Amniotic stem cell (primary cell): ENCODE results near the gene ATP13A2.
"Not testable (repeated sequence)": the region's sequence is repeated elsewhere in the genome, so short reads cannot be mapped to it uniquely, and the experiment has no call there.

Source experiments
- DNase-seq: peaks from one replicate; lab custom pipeline; 2025; lab: John Stamatoyannopoulos, UW

Gene ATP13A2

DNA sequence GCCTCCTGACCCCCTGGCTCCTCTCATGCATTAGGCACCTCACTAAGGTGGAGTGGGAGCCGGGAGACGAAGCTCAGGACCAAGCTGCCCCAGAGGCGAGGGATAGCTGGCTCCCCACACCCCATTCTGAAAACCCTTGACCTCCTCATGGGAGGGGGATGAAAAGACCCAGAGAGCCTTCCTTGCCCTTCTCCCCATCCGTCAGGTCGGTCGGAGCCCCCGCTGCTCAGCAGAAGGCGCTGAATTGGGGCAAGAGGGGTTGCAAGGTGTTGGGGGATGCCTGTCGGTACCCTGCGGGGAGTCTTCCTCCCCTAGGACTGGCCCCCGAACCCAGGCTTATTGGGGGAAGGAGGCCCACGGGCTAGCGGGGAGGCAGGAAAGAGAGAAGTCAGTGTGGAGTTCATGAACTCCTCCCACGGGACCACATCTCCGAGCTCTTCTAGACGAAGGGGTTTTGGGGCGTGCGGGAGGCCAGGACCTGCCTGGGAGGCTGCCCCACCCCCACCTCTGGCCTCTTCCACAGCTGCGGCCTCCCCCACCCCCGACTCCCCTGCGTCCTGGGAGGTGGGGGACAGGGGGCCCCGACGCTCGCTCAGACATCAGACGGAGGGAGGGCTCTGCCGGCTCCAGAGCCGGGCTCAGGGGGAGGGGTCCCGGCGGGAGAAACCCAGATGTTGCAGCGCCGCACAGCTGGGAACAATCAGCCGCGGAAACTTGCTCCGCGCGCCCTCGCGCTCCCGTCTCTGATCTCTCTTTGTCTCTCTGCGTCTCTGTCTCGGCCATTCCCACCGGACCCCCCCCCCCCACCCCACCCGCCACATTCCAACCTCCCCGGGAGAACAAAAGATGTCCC is 32.0 kb downstream of the ATP13A2 start:
- DNase-seq: no peak

DNA sequence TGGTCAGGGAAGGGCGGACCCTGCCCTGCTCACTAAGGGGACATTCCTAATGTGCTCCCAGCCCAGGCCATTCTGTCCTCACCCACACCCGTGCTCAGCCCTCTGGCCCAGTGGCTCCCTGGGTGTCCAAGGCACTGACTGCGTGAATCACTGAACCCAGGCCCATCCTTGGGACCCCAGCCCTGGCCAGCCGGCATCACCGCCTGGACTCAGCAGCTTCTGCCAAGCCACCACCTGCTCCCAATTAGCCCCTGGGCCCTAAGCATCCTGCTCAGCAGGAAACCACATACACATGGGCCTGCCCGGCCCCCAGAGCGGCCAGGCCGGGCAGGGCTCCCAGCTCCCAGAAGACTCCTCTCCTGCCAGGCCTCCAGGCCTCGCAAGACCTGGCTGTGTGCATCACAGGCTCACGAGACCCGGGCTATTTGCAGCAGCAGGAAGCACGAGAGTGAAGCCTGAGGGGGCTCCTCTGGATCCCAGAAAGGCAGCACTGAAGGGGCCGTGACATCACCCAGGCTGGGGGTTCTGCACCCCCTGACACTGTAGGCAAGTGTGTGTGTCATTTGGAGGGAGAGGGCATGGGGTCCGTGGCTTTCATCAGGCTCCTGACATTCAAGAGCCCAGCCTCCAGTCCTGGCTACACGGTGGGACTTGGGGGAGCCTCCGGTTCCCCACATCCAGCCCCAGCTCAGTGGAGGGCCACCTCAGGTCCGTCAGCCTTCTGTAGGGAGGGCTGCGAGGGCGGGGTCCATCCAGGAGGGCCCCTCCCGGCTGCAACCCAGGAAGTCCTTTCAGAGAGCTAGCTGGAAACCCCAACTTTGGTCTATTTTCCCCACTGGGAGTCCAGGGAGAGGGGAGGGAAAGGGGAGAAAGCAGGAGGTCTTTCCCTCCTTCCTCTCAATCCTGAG is 32.9 kb downstream of the ATP13A2 start:
- peak; percentile 46 for DNase-seq

DNA sequence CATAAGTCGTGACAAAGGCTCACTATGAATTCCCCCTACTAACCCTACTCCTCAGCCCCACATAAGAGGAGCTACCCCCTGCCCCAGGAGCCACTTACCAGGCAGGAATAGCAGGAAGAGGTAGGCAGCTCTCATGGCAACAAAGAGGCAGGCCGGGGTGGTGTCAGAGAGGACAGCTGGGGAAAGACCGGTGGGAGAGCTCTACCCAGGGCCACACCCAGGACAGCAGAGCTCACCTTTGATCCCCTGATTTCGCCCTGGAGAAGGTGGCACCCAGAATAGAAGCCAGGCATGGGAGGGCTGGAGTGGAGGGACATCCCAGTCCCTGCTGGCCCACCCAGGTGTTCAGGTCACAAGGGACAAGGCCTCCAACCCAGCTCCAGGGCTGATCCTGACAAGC is 33.6 kb downstream of the ATP13A2 start:
- DNase-seq: no peak

DNA sequence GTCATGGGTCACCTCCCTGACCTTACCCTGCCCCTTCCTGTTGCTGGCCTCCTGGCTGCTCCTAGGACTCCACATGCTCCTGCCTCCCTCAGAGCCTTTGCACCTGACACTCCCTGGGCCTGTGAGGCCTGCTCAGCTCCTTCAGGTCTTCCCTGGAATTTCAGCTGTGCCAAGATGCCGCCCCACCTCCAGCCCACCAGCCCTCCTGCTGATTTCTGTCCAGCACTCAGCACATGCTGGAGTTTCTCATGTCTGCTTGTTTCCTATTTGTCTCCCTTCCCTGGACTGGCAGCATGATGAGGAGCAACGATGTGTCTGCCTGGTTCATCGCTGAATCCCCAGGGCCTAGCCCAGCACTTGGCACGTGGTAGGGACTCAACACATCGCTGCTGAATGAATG is 34.4 kb downstream of the ATP13A2 start:
- DNase-seq: no peak

DNA sequence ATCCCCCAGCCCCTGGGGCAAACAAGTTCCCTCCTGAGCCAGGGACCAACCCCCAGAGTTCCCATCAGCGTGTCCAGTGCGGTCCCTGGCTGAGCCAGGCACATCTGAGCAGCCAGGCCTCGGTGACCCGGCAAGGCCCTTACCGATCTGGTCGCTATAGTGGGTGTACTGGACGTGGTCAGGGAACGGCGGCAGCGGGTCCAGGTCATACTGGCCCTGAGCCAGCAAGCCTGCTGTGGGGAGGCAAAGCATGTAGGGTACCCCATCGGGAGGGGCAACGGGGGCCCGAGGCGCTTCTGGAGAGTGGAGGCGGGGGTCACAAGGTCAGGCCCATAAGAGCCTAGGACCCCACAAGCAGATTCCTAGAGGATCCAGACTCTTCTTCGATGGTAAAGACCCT is 34.8 kb downstream of the ATP13A2 start:
- DNase-seq: no peak

DNA sequence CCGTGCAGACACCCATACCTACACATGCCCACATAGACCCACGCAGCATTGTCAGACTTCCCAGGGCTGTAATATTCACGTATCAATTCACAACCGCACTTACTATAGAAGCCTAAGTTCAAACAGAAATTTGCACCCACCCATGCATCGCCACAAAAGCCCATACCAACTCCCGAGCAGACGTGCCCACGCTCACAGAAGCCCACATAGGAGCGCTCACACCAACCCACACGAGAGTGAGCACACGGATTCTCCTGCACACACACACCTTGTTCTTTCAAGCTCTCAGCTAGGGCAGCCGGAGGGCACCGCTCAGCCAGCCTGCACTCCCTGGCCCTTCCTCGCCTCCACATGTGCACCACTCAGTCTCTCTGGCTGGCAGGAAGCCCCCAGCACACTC is 35.9 kb downstream of the ATP13A2 start:
- no peak for DNase-seq

DNA sequence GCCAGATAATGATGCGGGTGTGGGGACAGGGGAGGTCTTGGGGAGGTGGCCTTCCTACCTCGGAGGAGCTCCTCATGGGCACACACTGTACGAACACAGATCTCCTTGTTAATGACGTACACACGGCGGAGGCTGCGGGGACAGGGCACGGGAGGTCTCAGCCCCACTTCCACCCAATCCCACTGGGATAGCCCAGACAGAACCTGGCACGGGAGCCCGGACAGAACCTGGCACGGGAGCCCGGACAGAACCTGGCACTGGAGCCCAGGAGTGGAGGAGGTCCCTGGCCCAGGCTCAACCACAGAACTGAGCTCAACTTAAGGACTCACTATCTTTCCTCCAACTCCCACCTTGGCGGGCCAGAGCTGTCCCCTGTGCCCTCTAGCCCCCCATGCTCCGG is 36.5 kb downstream of the ATP13A2 start:
- DNase-seq: no peak

DNA sequence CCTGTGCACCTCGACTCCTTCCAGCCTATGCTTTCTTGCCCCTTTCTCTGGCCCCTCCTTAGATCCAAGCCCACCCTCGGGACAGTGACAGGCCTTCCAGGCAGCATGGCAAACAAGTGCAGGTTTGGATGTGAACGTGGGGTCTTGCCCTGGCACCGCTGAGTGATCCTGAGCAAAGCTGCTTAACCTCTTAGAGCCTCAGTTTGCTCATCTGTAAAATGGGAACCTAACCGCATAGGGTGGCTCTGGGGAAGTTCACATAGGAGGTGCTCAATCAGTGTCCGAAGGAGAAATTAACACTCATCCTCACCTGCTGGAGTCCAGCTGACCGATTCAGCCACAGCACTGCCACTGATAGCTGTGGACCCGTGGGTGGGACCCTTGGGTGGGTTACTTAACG is 38.5 kb downstream of the ATP13A2 start:
- no peak for DNase-seq

DNA sequence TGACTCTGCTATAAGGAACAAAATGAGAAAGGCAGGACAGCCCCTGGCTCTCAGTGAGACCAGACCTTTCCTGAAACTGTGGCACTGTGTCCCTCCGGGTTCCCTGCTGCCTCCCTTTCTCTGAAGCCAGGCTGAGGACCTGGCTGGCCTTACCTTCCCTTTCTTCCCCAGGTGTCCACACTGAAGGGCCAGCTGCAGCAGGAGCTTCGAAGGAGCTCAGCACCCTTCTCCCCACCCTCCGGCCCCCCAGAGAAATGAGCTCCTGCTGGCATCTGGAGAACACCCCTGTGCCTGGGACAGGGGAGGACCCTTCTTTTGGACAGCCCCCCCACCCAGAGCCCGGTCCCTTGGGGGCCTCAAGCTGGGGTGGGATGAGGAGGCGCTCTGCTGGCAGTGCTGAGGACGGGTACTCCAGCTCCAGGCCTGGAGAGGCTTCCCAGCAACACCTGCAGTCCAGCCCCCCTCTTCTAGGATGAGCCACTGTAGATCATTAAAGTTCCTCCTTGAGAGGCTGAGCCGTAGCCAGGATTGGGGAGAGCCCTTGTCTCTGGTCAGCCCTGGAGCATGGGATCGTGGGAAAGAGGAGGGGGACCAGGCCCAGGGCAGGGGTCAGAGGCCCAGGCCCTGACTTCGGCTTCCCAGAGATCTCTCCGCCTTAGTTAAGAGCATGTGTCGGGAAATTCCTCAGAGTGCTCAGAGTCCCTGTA is 39.4 kb downstream of the ATP13A2 start:
- no peak for DNase-seq

DNA sequence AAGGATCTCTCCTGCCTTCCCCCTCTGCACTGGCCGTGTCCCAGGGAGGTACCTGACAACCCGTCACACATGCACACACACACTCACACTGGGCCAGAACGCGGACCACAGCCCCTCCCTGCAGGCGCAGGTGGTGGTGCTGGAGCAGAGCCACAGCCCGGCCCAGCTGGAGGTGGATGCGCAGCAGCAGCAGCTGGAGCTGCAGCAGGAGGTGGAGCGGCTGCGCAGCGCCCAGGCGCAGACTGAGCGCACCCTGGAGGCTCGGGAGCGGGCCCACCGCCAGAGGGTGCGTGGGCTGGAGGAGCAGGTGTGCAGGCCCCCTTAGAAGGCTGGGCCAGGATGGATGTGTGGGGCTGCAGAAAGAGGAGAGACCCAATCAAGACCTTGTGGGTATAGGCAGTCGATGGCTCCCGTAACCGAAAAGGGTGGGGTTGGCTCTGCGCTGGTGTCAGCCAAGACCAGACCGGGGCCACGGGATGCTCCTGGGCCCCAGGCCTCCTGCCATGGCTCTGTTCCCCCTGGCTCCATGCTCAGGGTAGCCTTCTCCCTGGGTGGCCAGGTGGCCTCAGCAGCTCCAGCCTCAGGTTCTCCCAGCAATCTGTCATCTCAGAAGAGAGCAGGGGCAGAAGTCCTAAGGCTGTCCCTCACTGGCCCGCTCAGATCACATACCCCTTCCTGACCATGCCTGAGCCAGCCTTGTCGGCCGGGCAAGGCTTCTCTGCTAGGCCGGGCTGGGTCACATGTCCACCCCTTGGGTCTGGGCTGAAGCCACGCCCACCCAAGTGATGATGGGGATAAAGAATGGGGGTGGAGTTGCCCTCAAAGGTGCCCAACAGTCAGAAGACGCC is 40.2 kb downstream of the ATP13A2 start:
- peak; percentile 44 for DNase-seq

DNA sequence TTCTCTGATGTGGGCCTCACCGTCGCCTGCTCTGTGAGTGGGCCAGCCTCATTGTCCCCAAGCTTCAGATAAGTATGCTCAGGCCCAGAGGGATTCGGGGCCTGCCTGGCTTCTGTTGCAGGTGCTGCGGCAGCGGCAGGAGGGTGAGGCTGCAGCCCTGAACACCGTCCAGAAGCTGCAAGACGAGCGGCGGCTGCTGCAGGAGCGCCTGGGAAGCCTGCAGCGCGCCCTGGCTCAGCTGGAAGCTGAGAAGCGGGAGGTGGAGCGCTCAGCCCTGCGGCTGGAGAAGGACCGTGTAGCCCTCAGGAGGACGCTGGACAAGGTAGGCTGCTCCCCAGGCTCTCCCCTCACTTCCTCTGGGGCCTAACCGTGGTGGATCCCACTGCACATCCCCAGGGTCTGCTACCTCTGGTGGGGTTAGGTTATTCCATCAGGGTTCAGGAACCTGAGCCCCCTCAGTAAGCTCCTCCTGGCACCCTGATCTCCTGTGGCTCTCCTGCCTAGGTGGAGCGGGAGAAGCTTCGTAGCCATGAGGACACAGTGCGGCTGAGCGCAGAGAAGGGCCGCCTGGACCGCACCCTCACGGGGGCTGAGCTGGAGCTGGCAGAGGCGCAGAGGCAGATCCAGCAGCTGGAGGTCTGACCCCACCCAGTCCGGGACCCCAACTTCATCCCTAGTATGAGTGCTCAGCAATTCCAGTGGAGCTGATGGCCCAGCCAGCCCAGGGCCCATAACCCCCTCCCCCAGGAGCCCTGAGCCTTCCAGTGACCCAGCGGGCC is 41.4 kb downstream of the ATP13A2 start:
- no peak for DNase-seq

DNA sequence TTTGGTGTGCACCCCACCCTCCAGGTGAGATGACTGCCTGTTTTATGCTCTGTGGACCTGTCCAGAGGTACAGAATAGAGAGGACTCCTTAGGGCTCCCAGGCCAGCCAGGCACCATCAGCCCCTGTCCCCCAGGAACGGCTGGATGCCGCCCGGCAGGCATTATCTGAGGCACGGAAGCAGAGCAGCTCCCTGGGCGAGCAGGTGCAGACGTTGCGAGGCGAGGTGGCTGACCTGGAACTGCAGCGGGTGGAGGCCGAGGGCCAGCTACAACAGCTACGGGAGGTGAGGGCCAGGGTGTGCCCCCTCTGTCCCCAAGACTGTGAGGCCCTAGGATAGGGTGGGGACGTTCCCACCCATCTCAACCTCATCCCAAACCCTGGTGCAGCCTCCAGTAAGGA is 42.1 kb downstream of the ATP13A2 start:
- DNase-seq: no peak

DNA sequence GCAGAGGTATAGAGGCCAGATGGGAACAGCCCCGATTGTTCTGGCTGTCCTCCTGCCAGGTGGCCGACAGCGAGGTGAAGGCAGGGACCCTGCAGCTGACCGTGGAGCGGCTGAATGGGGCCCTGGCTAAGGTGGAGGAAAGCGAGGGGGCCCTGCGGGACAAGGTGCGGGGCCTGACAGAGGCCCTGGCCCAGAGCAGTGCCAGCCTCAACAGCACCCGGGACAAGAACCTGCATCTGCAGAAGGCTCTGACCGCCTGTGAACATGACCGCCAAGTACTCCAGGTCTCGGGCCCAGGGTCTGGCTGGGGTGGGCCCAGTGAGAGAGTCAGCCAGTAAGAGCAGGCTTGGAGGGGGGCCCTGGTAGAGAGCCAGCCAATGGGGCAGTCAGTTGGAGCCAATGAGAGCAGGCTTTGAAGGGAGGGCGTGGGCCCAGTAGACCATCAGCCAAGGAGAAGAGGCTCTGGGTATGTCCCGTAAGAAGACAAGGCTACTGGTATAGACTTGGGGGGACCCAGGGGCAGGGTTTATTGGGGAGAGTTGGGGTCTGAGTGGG is 42.6 kb downstream of the ATP13A2 start:
- no peak for DNase-seq

DNA sequence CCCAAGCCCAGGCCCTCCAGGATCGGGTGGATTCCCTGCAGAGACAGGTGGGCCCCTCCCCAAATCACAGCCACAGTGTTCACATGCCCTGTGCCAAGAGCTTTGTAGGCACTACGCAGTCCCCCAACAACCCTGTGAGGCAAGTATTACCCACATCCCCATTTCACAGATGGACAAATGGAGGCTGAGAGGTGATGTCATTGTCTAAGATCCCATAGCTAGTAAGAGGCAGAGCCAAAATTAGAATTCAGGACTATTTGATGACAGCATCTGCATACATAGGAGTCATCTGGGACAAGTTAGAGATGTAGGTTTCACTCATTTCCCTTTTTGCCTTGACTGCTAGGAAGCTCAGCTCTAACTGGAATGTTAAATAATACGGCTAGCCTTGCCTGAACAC is 43.4 kb downstream of the ATP13A2 start:
- DNase-seq: no peak

DNA sequence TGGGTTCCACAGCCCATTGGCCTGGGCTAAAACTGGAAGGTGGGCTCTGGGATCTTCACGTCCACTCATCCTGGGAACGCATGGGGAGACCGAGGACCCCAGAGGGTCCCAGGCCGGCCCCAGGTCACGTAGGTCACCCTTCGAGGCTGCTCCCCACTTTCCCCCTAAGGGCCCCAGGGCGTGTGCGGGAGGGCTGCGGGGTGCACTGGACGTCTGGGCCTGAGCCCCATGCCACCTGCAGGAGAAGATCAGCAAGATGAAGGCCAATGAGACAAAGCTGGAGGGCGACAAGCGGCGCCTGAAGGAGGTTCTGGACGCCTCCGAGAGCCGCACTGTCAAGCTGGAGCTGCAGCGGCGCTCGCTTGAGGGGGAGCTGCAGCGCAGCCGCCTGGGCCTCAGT is 43.8 kb downstream of the ATP13A2 start:
- no peak for DNase-seq

DNA sequence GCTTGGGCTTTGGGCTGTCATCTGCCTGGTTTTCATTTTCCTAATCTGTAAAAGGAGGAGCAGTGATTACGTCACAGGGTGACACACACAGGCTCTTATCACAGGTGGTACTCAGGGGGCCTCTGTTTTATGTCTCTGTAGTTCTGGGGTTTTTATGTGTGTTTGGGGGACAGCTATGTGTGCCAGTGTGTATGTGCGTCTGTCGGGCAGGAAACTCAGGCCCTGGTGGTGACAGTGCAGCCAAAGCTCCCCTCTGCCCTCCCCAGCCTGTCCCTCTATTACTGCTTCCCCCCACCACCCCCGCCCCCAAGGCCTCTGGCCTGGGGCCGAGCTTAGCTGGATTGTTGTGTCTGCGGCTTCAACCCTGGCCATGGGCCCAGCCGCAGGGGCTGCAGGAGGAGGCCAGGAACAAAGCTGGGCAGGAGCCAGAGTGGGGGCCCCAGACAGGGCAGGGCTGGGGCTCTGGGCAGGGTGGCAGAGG is 44.6 kb downstream of the ATP13A2 start:
- DNase-seq: no peak

DNA sequence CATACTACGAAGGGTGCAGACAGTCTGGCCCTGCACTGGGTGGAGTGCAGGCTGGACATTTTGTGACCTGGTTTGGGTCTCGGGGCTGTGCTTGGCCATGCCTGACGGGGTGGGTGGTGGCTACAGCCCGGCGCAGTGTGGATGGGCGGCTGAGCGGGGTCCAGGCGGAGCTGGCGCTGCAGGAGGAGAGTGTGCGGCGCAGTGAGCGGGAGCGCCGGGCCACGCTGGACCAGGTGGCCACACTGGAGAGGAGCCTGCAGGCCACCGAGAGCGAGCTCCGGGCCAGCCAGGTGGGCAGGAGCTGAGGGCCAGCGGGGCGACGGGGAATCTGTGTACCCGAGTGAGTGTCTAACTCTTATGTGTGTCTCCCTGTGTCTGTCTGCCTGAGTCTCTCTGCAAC is 45.4 kb downstream of the ATP13A2 start:
- DNase-seq: no peak

DNA sequence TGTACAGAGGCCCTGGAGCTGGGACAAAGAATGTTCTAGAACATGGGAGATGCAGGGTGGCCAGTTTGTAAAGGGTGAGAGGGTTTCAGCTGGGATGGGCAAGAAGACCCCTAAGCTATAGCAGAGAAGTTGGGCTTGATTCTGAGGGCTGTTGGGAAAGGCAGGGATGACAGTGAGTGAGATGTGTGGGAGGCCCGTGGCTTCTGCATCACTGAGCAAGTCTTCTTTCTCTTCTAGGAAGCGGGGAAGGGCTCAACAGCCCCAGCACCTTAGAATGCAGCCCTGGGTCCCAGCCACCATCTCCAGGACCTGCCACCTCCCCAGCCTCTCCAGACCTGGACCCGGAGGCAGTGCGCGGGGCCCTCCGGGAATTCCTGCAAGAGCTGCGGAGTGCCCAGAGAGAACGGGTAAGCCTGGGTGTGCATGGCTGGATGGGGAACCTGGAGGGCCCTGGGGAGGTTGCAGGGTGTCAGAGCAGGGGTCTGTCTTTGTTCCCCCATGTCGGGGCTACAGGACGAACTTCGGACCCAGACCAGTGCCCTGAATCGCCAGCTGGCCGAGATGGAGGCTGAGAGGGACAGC is 46.2 kb downstream of the ATP13A2 start:
- DNase-seq: no peak

DNA sequence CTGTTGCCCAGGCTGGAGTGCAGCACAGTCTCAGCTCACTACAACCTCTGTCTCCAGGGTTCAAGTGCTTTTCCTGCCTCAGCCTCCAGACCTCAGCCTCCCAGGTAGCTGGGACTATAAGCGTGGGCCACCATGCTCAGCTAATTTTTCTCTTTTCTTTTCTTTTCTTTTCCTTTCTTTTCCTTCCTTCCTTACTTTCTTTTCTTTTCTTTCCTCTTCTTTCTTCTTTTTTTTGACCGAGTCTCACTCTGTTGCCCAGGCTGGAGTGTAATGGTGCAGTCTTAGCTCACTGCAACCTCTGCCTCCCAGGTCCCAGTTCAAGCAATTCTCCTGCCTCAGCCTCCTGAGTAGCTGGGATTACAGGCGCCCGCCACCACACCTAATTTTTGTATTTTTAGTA is 47.6 kb downstream of the ATP13A2 start:
- not testable (repeated sequence) for DNase-seq
